ENCODE data around the gene EIF4G3.

EIF4G3 gene

DNA sequence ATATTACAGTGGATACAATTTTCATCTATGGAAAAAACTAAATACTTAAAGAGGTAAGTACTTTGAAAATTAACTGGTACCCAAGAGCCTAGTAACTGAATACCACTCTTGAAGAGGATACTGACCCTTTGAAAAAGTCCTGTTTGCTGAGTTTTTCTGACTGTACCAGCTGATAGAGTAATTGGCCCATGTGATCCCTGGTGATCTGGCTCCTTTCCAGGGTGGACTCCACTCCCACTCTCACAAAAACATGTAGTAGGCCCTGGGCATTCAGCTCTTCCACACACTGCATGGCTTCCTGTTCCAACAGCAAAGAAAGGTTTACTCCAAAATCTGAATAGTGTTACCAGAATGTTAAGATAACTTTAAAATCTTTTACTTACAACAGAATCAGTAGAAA, 336.0 kb downstream of the EIF4G3 start:
- no peak for ATAC-seq
- TF ChIP-seq ZNF565 (CRISPR knock-in tag; conservative IDR thresholded peaks at IDR 0.05; ENCODE audit: low read depth) (no peak), PPARA (CRISPR knock-in tag; IDR thresholded peaks at IDR 0.05; ENCODE audit: borderline replicate concordance) (no peak), ZFP30 (CRISPR knock-in tag; IDR thresholded peaks at IDR 0.05) (no peak), ZC3H10 (CRISPR knock-in tag; IDR thresholded peaks at IDR 0.05) (no peak)
- TF ChIP-seq, protein P1, sequence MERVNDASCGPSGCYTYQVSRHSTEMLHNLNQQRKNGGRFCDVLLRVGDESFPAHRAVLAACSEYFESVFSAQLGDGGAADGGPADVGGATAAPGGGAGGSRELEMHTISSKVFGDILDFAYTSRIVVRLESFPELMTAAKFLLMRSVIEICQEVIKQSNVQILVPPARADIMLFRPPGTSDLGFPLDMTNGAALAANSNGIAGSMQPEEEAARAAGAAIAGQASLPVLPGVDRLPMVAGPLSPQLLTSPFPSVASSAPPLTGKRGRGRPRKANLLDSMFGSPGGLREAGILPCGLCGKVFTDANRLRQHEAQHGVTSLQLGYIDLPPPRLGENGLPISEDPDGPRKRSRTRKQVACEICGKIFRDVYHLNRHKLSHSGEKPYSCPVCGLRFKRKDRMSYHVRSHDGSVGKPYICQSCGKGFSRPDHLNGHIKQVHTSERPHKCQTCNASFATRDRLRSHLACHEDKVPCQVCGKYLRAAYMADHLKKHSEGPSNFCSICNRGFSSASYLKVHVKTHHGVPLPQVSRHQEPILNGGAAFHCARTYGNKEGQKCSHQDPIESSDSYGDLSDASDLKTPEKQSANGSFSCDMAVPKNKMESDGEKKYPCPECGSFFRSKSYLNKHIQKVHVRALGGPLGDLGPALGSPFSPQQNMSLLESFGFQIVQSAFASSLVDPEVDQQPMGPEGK (CRISPR knock-in tag; IDR thresholded peaks at IDR 0.05; ENCODE audit: borderline replicate concordance): no peak

DNA sequence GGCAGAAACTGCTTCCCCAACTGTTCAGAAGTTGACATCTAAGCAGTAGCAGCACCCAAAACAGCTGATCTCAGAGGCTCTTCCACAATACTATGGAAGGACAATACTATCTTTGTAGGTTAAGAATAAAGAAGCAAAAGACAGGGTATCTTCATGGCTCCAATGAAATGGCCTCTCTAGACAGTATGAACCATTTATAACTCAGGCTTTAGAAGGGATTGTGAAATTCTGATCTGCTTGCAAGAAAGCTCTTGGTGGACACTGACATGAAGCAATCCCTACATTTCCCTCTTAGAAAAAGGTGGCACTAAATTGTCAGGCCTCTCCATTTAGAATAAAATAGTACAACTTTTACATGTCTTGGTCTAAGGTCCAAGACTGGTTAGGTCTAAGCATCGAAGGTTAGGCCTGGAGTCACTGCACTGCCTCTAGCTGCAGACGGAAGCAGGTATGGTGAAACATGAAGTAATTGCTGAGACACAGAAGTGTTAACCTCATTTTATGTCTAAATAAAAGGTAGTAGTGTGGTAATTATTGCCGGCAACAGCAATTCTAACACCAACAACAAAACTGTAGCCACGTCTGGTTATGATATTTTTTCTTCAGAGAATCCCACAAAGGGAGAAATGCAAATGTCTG, 339.0 kb downstream of the EIF4G3 start:
- no peak for TF ChIP-seq GLIS3 (CRISPR knock-in tag; IDR thresholded peaks at IDR 0.05)
- no peak for TF ChIP-seq PPARA (CRISPR knock-in tag; IDR thresholded peaks at IDR 0.05; ENCODE audit: borderline replicate concordance)
- no peak for TF ChIP-seq TCF4 (CRISPR knock-in tag; IDR thresholded peaks at IDR 0.05; ENCODE audit: borderline replicate concordance)
- no peak for TF ChIP-seq TOX (CRISPR knock-in tag; IDR thresholded peaks at IDR 0.05; ENCODE audit: borderline replicate concordance)
- ATAC-seq: no peak

DNA sequence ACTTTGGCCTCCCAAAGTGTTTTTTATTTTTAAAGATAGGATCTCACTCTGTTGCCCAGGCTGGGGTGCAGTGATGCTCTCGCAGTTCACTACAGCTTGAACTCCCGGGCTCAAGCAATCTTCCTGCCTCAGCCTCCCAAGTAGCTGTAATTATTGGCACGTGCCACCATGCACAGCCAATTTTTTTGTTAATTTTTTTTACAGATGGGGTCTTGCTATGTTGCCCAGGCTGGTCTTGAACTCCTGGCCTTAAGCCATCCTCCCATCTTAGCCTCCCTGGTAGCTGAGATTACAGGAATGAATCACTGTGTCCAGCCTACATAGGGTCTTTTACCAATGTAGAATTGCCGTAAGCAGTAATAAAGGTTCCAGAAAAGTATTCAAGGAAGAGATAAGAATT, 340.5 kb downstream of the EIF4G3 start:
- no peak for TF ChIP-seq GLIS3 (CRISPR knock-in tag; IDR thresholded peaks at IDR 0.05)
- TF ChIP-seq SNAI2 (CRISPR knock-in tag; IDR thresholded peaks at IDR 0.05): no peak
- no peak for TF ChIP-seq TOX (CRISPR knock-in tag; IDR thresholded peaks at IDR 0.05; ENCODE audit: borderline replicate concordance)
- TF ChIP-seq, protein P2, sequence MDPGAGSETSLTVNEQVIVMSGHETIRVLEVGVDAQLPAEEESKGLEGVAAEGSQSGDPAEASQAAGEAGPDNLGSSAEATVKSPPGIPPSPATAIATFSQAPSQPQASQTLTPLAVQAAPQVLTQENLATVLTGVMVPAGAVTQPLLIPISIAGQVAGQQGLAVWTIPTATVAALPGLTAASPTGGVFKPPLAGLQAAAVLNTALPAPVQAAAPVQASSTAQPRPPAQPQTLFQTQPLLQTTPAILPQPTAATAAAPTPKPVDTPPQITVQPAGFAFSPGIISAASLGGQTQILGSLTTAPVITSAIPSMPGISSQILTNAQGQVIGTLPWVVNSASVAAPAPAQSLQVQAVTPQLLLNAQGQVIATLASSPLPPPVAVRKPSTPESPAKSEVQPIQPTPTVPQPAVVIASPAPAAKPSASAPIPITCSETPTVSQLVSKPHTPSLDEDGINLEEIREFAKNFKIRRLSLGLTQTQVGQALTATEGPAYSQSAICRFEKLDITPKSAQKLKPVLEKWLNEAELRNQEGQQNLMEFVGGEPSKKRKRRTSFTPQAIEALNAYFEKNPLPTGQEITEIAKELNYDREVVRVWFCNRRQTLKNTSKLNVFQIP (CRISPR knock-in tag; IDR thresholded peaks at IDR 0.05; ENCODE audit: borderline replicate concordance, low read depth): no peak
- no peak for TF ChIP-seq PPARA (CRISPR knock-in tag; IDR thresholded peaks at IDR 0.05; ENCODE audit: borderline replicate concordance)
- no peak for TF ChIP-seq RARB (CRISPR knock-in tag; IDR thresholded peaks at IDR 0.05)
- TF ChIP-seq ESRRG (CRISPR knock-in tag; IDR thresholded peaks at IDR 0.05): no peak
- TF ChIP-seq, protein P3, sequence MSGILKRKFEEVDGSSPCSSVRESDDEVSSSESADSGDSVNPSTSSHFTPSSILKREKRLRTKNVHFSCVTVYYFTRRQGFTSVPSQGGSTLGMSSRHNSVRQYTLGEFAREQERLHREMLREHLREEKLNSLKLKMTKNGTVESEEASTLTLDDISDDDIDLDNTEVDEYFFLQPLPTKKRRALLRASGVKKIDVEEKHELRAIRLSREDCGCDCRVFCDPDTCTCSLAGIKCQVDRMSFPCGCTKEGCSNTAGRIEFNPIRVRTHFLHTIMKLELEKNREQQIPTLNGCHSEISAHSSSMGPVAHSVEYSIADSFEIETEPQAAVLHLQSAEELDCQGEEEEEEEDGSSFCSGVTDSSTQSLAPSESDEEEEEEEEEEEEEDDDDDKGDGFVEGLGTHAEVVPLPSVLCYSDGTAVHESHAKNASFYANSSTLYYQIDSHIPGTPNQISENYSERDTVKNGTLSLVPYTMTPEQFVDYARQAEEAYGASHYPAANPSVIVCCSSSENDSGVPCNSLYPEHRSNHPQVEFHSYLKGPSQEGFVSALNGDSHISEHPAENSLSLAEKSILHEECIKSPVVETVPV (CRISPR knock-in tag; IDR thresholded peaks at IDR 0.05): no peak
- no peak for TF ChIP-seq TCF4 (CRISPR knock-in tag; IDR thresholded peaks at IDR 0.05; ENCODE audit: borderline replicate concordance)
- no peak for TF ChIP-seq ZFP30 (CRISPR knock-in tag; IDR thresholded peaks at IDR 0.05)
- no peak for TF ChIP-seq ZC3H10 (CRISPR knock-in tag; IDR thresholded peaks at IDR 0.05)
- TF ChIP-seq ZNF565 (CRISPR knock-in tag; conservative IDR thresholded peaks at IDR 0.05; ENCODE audit: low read depth): no peak
- no peak for TF ChIP-seq ZNF8 (CRISPR knock-in tag; IDR thresholded peaks at IDR 0.05)
- ATAC-seq: no peak

DNA sequence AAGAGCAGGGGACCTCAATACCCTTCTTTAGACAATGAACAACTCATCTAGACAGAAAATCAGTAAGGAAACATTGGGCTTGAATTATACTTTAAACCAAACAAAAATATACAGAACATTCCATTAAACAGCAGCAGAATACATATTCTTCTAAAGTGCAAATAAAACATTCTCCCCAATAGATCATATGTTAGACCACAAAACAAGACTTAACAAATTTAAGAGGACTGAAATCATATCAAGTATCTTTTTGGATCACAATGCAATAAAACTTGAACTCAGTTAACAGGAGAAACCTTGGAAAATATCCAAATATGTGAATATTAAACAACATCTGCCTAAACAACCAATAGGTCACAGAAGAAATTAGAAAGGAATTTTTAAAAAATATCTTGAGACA, 341.9 kb downstream of the EIF4G3 start:
- no peak for ATAC-seq
- TF ChIP-seq OSR1 (CRISPR knock-in tag; IDR thresholded peaks at IDR 0.05) (no peak), RARB (CRISPR knock-in tag; IDR thresholded peaks at IDR 0.05) (no peak), ZNF8 (CRISPR knock-in tag; IDR thresholded peaks at IDR 0.05) (no peak), ESRRG (CRISPR knock-in tag; IDR thresholded peaks at IDR 0.05) (no peak), BACH2 (CRISPR knock-in tag; IDR thresholded peaks at IDR 0.05; ENCODE audit: borderline replicate concordance) (no peak)
- TF ChIP-seq, protein P3 (CRISPR knock-in tag; IDR thresholded peaks at IDR 0.05): no peak
- TF ChIP-seq, protein P1 (CRISPR knock-in tag; IDR thresholded peaks at IDR 0.05; ENCODE audit: borderline replicate concordance): no peak
